ENCODE results near the gene CNTN5.

- TF ChIP-seq CTCF (IDR thresholded peaks at IDR 0.05): no peak
- TF ChIP-seq POLR2A (IDR thresholded peaks at IDR 0.05): no peak
Observed at GRCh38 chr11:99452075-99452474, 431.3 kb downstream of the CNTN5 start.

Measured in lower leg skin (tissue), 3 donors.